GM18858 (cell line): ENCODE measurements around the gene AKIP1.
"Not testable (repeated sequence)": the region's sequence is repeated elsewhere in the genome, so short reads cannot be mapped to it uniquely, and the experiment has no call there.

ENCODE experiments used
- ATAC-seq: cut with Tn5 transposase; IDR thresholded peaks from one replicate; pipeline ENCODE4 v1.9.1; 2021; ENCODE audit not compliant: unreplicated experiment

Gene AKIP1

DNA sequence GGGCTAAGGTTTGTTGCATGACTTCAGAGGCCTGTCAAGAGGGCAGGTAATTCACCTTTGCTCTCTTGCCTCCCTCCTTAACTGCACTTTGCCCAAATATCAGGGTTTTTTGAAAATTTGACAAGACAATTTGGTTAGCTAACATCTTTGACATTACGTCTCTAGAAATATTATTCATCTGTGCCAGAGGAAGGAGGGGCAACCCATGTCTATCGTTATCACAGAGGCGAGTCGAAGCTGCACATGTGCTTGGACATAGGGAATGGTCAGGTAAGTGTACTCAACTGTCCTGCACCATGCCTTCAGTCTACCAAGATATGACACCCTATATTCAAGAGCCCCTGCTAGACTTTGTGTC, 3.7 kb downstream of the AKIP1 start:
- ATAC-seq, result no peak

DNA sequence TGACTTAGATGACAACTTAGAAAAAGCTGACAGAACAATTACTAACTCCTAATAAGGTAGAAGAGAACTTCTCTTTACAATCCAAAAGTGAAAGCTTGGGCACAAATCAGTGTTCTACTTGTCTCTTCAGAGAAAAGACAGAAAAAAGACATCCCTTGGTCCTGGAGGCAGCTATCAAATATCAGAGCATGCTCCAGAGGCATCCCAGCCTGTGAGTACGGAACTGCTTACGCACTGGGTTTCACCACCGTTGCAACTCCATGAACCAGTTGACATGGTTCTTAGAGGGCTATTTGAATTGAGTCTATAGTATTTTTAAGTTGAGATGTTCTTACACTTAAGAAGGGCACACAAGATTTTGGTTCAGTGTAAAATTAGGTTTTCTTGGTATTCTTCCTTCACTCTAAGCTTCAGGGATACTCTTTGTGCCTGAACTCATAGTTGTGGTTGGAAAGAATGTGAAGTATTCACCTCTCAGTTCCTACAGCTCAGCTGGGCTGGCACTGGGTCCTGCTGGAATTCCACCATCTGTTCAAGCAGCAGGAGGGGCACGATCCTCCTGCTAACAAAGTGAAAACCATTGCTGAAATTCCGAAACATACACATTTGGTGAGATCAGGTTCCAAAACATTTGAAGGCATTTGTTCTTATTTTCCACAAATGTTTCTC, 6.3 kb downstream of the AKIP1 start:
- ATAC-seq, result no peak

DNA sequence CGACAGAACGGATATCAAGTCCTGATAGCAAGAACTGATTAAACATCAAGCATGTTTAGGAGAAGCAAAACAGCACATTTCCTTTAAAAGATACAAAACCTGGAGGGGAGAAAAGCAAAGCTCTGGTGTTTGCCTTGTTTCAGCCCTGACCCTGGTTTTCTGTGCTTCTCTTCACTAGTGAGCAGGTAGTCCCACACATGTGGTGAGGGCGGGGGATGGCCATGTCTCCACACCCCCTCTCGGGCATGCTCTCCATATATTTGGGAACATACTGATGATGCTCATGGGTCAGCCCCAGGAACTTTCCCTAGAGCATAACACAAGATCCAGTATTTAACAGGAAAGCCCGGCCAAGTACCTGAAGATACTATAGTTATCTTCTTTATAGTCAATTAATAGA, 11.7 kb downstream of the AKIP1 start:
- ATAC-seq, result no peak

DNA sequence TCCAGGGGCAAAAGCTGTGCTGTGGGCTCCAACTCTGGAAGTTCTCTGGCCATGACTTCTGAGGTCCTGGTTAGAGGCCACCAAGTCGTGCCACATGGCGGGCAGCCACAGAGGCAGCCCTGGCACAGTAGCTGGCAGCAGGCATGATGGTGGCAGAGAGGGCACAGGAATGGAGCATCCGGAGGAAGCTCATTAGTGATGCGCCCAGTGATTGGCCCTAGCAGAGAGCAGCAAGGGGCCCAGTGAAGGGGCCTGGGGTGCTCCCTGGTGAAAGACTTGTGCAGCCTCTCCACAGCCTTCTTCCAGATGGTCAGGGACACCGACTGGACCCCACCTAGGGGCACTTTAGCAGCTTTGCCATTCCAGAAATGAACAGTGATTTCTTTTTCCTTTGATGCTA, 14.7 kb downstream of the AKIP1 start:
- no peak for ATAC-seq

DNA sequence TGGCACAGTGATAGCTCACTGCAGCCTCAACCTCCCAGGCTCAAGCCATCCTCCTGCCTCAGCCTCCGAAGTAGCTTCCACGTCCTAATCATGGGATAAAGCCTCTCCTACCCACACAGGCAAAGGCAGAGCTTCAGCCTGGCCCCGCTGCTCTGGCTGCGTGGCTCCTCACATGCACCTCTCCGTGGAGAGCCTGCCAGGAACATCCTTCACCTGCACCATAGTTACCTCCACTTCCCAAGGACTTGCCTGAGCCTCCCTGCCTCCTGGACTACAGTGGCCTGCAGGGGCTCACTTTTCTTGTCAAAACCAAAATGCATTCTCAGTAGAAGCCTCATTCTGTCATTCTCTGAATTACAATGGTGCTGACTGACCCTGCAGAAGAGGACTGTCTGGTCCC, 15.2 kb downstream of the AKIP1 start:
- no peak for ATAC-seq

DNA sequence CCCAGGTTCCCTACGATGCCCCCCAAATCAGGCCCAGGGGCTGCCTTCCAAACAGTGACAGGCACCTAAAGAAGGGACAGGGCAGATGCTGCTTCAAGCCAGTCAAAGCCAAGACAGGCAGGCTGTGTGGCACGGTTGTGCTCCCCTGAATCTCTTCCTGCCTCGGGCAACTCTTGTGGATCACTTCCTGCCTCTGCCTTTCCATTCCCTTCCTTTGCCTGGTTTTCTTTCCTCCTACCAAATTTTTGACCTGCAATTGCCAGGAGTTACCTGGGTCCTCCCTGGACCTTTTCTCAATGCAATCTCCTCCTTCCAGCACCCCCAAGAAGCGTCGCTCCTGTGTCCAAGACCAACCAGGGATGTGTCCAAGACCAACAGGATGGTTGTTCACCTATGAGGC, 16.2 kb downstream of the AKIP1 start:
- no peak for ATAC-seq

DNA sequence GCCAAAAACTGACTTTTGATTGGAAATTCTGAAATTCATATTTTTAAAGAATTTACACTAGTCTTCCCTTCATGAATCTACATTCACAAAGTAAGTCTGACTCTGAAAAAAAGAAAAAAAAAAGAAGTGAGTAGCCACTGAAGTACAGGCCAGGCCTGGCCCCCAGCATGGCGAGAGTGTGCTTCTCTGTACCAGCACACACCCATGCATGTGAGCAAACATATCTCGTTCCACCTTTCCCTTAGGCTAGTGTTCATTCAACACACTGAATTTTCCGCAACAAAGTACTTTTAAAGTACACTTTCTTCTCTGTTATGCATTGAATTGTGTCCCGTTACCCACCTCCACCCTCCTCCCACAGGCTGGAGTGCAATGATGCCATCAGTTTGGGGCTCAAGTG, 17.2 kb downstream of the AKIP1 start:
- no peak for ATAC-seq

DNA sequence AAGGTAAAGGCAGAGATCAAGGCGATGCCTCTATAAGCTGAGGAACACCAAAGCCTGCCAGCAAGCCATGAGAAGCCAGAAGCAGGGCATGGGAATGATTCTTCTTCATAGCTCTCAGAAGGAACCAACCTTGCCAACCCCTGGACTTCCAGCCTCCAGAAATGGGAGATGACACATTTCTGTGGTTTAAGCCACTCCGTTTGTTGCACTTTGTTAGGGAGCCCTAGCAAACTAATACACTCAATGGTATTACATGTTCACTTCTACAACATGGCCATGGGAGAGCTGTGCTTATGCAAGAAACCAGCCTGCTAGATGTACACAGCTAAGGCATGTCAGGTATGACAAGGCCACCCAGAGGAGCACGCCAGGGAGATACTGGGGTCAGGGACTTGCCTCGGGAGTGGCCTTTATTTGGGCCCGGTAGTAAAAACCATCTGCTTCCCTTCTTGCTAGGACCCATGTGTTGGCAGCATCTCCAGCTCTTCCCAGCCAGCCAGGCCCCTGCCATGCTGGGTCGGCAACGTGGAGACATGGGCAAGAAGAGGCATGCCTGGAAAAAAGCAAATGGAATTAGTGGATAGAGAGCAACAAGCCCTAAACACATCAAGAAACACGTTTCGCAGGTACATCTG, 18.1 kb downstream of the AKIP1 start:
- no peak for ATAC-seq

DNA sequence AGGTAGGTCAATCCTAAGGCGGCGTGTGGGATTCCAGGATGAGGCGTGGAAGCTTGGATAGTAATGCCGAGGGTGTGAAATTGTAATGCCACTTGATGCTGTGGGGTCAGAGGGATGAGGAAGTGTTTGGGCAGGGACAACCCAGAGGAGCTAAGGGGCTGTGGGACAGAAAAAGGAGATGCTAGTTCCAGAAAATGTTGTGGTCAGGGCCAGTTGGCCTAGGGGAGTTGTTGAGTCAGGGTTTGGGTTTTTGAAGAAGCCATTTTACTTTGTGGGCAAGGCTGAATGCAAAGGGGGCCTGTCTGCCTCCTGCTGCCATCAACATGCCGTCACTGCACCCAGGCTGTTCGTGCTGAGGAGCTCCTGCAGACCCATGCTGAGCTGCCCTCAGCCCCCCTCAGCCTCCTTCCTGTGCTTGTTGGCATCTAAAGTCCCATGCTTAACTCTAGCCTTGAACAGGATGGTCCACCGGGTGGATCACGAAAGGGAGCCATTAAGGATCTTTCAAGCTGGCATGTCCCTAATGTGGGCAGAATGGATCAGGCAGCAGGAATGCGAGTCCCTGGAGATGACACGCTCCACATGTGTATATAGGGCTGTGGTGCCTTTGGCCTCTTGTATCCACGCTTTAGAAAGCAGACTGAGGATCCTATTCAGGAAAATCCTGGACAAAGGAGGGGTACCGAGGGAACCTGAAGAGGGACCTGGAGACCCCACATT, 19.6 kb downstream of the AKIP1 start:
- ATAC-seq, result no peak

DNA sequence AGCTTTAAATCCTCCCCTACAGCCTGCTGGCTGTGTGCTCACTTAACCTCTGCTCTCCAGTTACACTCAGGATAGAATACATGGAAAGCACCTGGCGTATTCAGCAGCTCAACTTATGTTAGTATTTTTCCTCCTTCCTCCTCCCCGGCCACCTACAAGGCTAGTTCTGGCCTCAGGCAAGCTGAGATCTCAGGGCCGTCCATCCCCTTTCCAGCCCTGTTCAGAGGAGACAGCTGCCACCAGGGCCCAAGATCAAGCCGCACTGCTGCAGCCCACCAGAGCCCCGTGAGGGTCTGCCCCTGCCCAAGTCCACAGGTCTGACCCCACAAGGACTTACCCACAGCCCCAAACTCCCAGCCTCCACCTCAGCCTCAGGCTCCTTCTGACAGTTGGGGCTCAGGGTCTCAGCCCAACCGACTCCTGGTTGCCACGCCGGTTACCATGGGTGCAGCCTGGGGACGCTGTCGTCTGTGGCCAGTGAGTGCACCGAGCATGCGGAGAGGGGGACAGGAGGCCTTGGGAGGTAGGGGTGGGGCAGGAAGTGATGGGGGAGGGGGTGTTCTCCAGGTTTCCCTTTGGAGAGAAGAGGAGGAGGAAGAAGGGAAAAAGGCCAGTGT, 21.7 kb downstream of the AKIP1 start, which contains the start of gene C11orf16:
C11orf16 (minus strand) TSS at position 384 of the 617 bp plus-strand sequence. CDS start 639 bp downstream, outside the sequence.
- ATAC-seq, result no peak

DNA sequence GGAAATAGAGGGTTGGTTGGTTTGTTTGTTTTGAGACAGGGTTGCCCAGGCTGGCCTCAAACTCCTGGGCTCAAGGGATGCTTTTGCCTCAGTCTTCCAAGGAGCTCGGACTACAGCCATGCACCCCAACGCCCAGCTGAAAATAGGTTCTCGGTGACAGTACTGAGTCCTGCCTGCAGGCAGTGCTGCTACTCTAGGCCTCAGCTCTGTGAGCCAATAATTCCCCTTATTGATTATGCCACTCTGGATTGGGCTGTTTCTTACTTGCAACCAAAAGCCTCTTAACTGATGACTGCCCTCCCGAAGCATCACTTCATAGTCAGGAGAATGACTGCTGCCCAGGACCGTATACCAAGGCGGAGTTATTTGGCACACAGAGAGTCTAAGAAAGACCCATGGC, 22.9 kb downstream of the AKIP1 start:
- ATAC-seq, result no peak

DNA sequence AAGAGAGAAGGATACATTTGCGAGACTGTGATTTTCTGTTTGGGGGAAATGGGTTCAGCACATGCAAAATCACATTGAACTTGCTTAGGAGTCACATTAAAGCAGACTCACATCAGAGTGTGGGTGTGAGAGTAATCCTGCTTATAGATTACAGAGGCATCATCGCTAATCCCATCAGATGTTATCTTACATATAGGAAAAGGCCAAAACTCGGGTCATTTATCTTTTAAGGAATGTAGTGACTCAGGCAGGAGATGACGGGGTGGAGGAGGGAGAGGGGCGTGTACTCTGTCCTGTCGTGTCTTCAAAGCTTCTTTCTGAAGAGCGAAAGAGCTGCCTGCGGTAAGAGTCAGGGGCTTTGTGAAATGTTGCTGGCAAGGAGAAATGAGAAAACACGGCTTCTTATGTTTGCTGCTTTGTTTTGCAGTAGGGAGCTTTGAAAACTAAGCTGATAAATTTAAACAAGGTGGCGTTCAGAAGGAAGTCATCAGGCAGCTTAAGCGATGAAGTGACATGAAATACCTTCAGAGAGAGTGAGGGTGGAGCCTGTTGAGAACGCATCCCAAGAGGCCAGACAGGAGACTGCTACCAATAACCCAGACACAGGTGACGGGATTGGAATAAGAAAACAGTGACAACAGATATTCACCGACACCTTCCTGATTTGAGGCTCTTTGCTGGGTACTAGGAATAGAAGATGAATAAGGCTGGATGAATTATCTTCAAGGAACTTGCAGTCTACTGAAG, 23.9 kb downstream of the AKIP1 start:
- ATAC-seq, result no peak

DNA sequence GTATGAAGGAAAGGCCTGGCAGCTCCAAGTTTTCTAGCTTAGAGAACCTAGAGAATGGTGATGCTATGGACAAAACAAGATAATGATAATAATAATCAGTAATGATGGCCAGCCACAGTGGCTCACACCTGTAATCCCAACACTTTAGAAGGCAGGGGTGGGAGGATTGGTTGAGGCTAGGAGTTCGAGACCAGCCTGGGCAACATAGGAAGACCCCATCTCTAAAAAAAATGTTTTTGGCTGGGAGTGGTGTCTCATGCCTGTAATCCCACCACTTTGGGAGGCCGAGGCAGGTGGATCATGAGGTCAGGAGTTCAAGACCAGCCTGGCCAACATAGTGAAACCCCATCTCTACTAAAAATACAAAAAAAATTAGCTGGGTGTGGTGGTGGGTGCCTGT, 24.8 kb downstream of the AKIP1 start:
- not testable (repeated sequence) for ATAC-seq

DNA sequence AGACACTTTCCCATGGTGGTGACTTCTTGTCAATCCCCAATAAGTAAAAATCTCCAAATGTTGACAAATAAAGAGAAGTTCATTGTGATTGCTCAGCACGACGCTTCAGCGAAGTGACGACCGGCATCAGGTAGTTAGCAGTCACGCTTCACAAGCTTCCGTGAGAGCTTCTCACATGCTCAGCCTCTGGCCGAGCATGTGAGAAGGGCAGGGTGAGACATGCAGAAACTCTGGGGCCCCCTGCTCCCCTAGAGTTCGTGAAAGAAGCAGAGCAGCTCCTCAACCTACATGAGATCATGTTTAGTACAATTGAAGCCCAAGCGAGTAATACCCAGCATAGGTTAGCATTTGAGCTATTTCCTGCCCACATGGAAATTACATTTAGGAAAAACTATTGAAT, 26.2 kb downstream of the AKIP1 start:
- no peak for ATAC-seq

DNA sequence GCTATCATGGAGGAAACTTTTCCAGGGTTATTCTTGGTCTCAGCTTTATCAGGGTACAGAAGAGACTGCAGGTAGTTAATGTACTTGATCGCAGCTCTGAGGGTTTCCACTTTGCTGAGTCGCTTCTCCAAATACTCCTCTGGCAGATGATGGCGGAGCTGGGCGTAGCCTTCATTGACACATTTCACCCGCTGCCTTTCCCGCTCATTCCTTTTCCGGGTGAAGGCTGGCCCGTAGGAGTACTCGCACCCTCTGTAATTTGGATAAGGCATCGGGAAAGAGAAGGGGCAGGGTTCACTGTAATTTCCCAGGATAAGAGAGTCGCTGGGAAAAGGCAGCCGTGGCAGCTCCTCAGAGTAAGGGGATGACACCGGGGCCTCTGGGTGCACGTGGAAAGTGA, 26.7 kb downstream of the AKIP1 start:
- ATAC-seq, result no peak

DNA sequence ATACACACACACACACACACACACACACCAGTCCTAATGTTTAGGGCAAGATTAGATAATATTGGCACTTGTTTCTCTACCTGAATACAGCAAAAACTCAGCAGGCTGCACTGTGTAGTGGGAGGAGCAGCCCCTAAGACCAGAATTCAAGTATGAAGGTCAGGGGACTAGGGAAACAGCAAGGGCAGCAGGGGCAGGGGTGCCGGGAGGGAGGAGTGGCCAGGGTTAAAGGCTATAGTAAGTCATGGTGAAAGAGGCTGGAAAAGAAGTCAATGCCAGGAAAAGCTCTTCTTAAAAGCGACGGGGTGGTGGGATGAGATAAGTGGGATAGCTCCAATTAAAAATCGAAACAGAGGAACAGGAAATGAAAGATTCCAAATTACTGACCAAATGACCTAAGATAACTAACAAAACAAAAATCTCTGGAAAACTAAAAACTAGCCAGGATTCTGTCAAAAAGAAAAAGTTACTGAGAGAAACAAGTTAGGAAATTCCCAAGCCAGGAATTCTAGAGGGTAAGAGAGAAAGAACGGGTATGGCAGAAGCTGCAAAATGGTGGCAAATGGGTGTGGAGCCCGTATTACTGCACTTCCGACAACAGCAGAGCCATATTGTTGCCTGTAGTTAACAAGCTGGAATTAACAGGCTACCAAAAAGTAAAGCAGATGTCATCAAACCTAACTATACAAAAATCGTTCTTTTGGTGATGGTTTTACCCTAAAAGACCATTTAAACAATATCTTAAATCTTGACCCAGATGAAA, 30.5 kb downstream of the AKIP1 start:
- no peak for ATAC-seq

DNA sequence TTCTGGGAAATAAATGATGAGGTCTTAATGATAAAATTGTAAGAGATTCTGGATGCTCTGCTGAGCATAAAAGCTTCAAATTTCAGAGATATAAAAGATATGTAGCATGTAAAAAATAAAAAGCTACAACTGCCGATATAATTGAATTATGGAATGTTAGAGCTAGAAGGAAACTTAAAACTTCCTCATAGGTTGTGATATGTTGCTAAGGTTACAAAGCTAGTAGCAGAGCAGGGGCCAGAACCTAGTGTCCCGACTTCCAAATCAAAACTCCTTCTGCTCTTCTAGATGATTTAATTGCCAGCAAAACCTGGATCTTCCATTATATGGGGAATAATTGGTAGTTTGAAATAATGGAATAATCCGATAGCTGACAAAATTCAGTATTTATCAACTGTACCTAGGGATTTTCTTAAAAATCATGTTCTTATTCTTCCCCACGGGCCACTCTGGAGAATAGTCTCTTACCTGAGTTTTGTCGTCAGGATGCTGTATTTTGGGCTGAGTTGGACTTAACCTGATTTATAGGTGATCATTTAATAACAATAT, 31.6 kb downstream of the AKIP1 start, which contains the start of gene ASCL3:
ASCL3 (minus strand) TSS at position 499 of the 549 bp plus-strand sequence. CDS start 4,855 bp downstream, outside the sequence.
- ATAC-seq, result no peak

DNA sequence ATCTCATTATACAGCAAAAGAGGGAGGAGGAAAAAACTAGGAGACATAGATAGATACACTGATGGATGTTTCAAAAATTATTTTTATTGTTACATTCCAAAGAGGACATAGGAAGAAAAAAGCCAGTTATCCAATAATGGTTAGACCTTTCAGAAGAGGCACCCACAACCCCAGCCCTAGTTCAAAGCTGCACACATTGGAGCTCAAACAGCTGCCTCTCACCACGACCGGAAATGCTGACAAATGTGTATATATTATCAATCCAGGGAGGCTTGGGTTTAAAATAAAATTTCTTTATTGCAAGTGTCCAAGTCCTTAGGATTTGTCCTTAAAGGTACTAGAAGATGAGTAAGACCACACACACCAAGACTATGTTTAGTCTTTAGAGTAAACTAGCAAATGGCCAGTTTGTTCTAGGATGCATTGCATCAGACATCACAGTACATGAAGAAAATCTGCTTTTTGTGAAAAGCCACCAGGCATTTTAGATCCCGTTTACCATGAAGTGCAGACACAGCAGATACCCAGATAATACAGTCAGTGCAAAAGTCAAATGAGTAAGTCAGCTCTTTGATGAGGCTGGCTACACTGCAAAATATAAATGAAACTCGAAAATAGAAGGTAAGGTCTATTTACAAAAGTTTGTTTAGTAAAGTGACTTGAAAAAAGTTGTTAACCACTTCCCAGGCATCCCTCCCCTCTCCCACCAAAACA, 36.4 kb downstream of the AKIP1 start:
- no peak for ATAC-seq

DNA sequence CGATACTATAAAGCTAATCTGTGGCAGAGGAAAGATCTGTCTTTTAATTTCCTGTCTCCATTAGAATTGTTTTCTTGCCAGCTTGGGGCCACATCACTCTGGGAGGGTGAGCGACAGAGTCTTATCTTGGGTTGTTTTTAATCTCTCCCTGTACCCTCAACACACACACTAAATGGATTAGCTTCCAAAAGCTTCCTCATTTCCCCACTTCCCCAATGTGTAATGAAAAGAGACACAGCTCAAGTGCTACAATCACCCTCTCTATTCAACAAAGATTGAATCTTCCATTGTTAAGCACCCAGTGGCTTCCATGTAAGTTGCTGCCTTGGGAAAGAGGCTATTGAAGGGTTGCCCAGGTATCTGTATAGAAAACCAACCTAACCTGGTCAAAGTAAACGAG, 37.9 kb downstream of the AKIP1 start:
- no peak for ATAC-seq
